HG02943 (cell line): Measurements from ENCODE around the gene GRM7.
A peak's percentile ranks its signal among the peaks of the same experiment; 100 is the strongest.

Experiments used
- ATAC-seq: cut with Tn5 transposase; IDR thresholded peaks from one replicate; pipeline ENCODE4 v1.9.1; 2021; ENCODE audit warnings: mild to moderate bottlenecking, low read depth, moderate library complexity; ENCODE audit not compliant: unreplicated experiment

GRM7 gene

GRCh38 chr3:7211740-7212139 lies 350.8 kb downstream of the GRM7 start:
- ATAC-seq = no peak

DNA sequence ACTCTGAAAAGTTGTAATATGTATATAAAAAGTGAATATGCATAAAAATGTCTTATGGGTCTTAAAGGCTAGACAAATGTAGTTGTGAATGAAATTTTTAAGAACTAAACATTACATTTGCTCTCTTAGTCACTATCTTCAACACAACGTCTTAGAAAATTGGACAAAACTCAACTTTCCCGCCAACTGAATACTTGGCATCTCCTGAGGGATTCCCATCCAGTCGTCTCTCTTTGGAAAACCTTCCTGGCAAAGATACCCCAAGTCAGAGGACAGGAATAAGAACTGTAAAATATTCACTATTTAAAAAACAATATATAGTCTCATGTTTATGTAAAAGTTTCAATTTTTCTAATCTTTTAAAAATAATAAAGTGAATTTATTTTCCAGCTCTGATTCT lies 354.8 kb downstream of the GRM7 start:
- ATAC-seq = no peak

GRCh38 chr3:7226393-7226792 lies 365.5 kb downstream of the GRM7 start:
- no peak for ATAC-seq

- ATAC-seq = no peak
These were observed 377.8 kb downstream of the GRM7 start for GRCh38 chr3:7238565-7239295.

DNA sequence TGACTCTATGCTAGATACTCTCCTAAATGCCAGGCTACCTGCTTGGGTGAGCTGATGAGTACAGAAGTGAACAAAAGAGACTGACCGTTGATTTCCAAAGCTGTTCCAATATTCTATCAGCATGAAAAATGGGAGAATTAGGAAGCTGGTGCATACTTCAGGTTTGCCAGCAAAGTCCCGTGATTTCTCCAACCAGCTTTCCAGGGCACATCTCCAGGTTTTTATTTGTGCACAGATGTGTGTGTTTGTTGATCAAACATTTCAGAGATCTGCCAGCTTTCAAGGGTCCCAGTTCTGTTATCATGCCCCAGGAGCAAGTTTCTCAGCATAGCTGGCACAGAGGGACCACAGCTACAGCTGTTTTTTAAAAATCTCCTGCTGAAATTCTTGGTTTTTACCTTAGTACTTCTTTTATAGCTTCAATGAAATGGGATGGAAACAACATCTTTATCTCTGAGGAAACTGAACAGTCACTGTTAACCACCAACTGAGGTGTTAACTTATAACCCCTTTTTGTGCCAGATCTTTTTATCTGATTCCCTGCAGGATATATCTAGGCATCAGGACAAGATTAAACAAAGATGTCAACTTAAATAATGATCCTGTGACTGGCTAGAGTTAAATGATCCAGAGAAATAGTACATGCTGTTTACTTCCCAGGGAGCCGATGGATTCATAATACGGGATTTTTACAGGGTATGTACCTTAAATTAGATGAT lies 380.8 kb downstream of the GRM7 start:
- no peak for ATAC-seq

GRCh38 chr3:7242303-7242635 lies 381.4 kb downstream of the GRM7 start:
- no peak for ATAC-seq

GRCh38 chr3:7249493-7250076 lies 388.7 kb downstream of the GRM7 start:
- ATAC-seq = no peak

- no peak for ATAC-seq
These were observed 393.3 kb downstream of the GRM7 start for GRCh38 chr3:7254251-7254650.

DNA sequence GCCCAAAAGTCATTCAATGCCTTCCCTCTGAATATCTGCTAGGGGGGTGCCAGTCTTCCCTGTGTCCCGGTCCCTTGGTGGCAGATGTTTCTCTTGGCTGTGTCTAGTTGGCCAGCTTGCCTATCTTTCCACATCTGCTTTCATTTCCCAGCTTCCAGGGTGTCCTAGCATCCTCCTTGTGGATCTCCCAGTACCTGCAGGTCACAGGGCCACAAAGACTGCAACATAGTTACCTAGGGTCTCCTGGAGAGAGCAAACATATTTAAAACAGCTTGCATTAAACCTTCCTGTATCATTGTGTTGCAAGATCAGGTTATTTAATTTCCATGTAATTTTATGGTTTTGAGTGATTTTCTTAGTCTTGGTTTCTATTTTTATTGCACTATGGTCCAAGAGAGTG lies 400.1 kb downstream of the GRM7 start:
- ATAC-seq = no peak

- ATAC-seq = no peak
These were observed 402.7 kb downstream of the GRM7 start for GRCh38 chr3:7263347-7264195.

DNA sequence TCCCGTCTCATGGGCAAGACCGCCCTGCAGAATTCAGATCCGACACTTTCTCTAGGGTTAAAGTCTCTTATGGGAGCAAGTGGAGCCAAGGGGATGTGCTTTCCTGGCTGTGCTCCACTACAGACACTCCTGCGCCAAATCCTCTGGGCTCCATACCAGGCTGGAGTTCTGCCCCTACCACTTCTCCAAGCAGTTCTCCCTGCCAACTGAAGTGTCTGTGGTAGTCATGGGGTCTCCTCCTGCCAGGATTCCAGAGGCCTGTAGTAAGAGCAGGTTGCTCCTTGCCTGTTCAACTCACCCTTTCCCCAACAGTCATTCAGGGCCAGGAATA lies 403.2 kb downstream of the GRM7 start:
- no peak for ATAC-seq

- no peak for ATAC-seq
These were observed 404.8 kb downstream of the GRM7 start for GRCh38 chr3:7265736-7266135.

DNA sequence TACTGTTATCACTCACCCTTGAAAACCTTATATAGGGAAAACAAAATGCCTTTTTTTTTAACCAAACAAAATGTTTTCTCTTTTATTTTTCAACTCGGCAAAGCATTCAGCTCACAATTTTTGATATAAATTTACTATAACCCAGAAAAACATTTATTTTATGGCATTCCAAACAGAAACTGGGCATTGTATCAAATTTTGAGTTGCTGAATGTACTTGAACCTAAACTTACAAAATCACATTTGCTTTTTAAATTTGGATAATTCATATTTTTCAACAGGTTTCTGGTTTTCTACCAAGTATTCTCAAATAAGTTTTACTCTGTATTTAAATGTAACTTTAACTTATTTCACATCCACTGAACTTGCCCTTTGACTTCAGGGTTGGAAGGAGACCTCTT lies 405.6 kb downstream of the GRM7 start:
- no peak for ATAC-seq

DNA sequence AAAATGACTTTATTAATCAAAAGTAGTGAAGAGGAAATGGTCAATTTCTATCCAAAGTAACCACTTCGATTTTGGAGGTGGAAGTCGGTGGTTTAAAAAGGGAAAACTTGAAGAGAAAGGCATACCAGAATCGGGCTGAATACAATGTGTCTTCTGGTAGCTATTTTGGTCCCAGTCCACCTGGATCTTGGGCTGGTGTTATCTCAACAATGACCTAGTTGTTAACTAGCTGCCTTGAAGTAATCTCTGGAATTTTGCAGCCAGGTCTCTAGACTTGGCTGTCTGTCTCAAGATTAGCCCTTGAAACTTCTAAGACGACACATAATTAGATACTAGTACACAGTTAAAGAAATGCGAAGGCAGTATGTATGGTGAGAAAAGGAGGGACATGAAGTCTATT lies 409.8 kb downstream of the GRM7 start:
- ATAC-seq = no peak

DNA sequence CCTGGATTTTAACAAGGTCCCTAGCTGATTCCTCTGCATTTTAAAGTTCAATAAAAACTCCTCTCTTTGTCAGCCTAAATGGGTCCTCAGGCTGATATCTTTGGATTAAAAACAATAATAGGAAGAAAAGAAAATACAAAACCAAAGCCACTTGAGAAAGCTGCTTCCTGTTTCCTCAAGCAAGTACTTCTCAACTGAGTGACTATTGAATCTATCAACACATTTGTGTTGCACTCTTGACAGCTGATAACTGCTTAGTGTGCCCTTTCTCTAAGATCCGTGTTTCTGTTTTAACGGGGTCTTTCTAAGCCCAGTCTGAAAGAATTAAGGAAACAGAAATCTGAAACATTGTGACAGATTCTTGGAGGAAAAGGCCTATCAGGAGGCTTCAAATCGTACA lies 410.7 kb downstream of the GRM7 start:
- no peak for ATAC-seq

- no peak for ATAC-seq
These were observed 411.3 kb downstream of the GRM7 start for GRCh38 chr3:7272203-7272602.

- ATAC-seq = peak; percentile 56
These were observed 414.5 kb downstream of the GRM7 start for GRCh38 chr3:7275396-7275795.

GRCh38 chr3:7280318-7280717 lies 419.4 kb downstream of the GRM7 start:
- ATAC-seq = no peak

DNA sequence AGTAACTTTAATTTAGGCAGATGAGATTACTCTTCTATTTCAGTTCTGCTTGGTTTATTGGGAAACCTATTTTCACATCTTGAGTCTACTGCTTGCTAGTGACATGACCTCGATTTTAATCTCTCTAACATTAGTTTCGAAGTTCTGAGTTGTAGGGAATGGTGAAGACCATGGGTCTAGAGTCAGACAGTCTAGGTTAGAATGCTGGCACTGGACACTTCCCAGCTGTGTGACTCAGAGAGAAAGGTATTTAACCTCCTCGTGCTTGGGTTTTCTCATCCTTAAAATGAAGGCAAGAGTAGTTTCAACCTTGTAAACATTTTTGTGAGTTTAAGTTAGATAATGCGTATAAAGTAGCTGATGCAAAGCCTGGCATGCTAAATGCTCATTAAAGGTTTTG lies 422.1 kb downstream of the GRM7 start:
- ATAC-seq = no peak

GRCh38 chr3:7285505-7285904 lies 424.6 kb downstream of the GRM7 start:
- ATAC-seq = no peak

DNA sequence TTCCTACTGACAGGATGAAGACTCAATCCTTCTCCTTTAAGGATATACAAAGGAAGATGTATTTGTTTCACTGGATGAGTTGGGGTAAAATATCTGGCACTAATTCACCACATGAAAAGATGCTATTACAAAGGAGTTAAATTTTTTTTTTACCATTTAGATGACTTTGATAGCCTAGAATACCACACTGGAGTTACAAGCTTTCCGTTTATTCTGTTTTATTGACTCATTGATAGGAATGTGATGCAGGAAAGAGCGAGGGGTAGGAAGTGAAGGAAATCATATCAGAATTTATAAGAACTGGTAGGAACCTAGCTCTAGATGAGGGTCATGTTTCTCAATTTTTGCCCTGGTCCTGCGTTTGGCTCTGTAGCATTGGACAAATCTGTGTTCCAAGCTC lies 427.2 kb downstream of the GRM7 start:
- no peak for ATAC-seq
